Measurements from ENCODE around the gene ERP29.
"Not testable (repeated sequence)": the region's sequence is repeated elsewhere in the genome, so short reads cannot be mapped to it uniquely, and the experiment has no call there.

Gene ERP29

DNA sequence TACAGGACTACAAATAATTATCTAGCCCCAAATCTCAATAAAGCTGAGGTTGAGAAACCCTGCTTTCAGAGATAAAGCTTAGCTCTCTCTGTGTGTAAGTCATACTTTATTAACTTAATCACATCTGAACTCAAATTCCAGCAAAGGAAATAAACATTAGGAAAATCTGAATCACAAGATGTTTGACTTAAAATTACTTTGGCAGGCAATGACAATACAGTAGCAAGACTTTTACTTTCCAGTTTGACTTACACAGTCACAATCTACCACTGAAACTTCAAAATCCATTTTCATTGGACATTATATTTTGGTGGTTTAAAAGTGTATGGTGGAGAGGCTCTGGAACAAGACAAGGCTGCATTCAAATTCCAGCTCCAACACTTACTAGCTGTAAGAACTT, 11.7 kb upstream of the ERP29 start:
- no peak for DNase-seq (ENCODE audit: low spot score)

DNA sequence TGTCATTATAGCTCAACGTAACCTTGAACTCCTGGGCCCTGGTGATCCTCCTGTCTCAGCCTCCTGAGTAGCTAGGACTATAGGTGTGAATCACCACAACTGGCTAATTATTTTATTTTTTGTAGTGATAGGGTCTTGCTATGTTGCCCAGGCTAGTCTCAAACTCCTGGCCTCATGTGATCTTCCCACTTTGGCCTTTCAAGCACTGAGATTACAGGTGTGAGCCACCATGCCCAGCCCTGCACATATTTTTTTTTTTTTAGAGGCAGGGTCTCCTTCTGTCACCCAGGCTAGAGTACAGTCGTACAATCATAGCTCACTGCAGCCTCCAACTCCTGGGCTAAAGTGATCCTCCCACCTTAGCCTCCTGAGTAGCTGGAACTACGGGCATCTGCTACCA, 9.2 kb upstream of the ERP29 start:
- no peak for DNase-seq (ENCODE audit: low spot score)

DNA sequence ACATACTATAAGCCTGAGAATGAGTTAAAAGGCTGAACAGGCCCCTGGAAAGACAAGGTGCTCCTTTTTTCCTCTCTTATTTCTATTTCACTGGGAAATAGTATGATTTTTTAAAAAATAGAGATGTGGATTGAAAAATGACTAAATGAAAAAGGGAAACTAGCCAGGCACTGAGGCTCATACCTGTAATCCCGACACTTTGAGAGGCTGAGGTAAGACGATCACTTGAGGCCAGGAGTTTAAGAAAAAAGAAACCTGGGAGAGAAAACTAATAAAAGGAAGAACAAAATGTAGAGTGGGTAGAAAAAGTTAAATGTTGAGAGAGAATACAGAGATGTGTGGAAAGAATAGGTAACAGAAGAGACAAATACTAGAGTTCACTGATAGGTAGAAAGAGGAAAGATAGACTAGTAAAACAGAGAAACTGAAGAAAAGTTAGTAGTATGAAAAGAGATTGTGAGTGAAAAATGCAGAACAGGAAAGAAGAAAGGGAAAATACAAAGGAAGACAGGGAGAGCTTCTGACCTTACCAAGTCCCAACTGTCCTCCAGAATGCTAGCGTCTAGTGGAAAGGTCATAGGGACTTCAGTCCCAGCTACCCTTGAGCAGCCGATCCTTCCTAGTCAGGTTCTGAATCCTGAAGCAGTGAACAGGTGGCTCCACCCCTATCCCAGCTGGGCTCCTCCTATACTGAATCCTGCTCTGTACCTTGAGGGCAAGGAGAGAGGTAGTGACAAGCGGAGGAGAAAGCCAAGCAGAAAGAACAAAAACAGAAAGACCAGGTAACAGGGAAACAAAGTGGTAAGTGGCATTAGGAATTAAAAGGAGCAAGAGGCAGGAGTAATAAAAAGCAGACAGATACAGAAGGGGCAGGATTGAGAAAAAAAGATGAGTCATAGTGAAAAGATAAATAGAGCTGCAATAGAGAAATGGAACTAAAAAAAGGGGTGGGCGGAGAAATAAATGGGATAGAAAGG, 7.5 kb upstream of the ERP29 start:
- DNase-seq (ENCODE audit: low spot score), result peak; percentile 18

DNA sequence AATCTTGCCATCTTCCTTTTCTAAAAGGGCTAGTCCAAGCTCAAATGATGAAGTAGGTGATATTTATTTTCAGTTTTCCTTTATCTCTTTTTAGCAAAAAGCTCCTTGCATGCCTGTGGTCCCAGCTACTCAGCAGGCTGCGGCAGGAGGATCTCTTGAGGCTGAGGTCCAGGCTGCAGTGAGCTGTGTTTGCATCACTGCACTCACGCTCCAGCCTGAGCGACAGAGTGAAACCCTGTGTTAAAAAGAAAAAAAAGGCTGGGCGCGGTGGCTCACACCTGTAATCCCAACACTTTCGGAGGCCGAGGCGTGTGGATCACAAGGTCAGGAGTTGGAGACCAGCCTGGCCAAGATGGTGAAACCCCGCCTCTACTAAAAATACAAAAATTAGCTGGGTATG, 5.3 kb upstream of the ERP29 start:
- DNase-seq (ENCODE audit: low spot score), result no peak

DNA sequence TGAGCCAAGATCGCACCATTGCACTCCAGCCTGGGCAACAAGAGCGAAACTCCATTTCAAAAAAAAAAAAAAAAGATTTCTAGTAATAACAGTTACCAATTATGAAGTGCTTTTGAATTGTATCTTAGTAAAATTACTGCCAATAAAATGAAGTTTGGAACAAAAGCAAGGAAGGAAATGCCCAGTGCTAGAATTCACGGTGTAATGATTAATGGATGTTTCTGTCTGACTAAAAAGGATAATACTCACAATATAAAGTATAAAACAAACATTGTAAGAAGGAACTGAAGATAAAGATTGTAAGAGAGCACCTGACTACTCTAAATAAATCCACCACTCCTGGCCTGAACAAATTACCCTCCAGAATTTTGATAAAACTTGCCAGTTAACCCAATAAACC, 4.3 kb upstream of the ERP29 start:
- no peak for DNase-seq (ENCODE audit: low spot score)

DNA sequence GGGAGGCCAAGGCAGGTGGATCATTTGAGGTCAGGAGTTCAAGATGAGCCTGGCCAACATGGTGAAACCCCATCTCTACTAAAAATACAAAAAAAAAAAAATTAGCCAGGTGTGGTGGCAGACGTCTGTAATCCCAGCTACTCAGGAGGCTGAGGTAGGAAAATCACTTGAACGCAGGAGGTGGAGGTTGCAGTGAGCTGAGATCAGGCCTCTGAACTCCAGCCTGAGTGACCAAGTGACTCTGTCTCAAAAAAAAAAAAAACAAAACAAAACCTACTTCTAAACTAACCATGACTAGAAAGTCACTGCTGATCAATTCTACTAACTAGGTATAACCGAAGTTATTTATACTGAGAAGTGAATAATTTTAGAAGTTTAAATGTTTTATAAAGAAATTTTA, 3.6 kb upstream of the ERP29 start:
- not testable (repeated sequence) for DNase-seq (ENCODE audit: low spot score)

DNA sequence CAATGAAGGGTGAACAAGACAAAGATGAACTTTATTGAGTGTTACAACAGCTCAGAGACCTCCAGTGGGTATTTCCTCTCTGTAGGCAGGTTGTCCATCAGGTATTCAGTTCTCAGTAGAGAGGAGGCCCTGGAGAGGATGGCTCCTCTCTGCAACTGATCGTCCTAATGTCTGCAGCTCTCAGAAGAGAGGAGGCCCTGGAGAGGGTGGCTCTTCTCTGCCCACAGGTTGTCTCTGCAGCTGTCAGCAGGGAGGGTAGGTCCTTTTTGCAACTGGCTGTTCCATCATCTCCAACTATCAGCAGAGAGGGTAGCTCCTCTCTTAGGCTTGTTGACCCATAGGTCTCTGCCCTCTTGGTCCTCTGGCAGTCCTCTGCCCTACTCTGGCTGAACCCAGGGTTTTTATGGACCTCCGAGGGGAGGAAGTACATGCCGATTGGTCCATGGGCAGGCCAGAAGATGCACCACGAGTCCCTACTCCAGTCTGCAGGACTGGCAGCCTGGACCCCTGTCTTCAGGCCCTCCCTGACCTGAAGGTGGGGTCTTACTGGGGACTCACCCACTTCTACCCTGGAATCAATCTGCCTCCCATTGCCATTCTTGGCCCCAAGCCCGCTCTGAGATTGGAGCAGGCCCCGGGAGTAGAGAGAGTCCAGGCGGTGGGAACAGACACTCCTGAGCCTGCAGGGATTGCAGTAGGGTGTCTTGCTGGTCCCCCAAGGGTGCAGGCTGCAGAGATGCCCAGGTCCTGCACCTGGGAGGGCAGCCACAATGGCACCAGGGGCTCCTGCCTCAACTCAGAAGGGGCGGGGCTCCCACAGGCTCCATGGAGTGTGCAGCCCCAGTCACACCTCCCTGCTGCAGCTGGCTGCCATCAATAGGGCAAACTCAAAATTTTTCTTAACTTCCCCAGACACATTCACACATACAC, 2.5 kb upstream of the ERP29 start:
- DNase-seq (ENCODE audit: low spot score), result no peak

DNA sequence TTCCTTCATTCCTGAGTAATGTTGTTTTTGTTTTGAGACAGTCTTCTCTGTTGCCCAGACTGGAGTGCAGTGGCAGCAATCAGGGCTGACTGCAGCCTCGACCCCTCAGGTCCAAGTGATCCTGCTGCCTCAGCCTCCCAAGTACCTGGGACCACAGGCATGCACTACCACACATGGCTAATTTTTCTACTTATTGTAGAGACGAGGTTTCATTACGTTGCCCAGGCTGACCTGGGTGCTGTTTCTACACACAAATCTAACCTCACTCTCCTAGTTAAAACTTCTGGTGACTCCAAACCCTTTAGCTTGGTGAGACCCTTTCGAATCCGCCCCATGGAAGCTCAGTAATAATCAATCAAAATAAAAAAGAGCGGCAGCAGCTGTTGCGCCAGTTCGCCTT, 1.5 kb upstream of the ERP29 start:
- no peak for DNase-seq (ENCODE audit: low spot score)

DNA sequence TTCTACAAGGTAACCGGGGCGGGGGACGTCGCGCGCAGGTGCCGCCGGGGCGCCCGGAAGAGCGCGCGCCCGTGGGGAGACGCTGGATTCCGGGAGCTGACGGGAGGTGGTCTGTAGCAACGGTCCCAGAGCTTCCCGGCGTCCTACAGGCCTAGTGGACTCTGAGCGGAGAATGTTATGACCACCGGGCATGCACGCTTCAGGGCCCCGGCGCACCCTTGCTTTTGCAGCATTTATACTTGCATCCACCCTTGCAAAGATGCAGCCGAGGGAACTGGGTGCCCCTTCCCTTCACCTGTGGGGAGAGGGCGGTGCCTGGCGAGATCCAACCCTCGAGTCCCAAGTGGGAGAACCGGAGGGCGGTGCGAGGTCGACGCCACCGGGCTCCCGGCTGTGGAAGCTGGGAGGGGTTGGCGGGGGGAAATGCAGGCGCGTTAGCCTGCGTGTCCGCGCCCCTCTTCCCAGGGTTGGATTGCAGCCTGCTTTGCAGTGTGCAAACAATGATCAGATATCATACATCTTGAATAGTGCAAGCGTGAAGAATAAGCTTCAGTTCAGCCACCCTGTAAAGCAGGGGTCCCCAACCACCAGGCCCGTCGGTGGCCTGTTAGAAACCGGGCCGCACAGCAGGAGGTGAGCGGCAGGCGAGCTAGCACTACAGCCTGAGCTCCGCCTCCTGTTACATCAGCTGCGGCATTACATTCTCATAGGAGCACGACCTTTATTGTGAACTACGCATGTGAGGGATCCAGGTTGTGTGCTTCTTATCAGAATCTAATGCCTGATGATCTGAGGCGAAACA, 576 bp downstream of the ERP29 start:
- peak; percentile 45 for DNase-seq (ENCODE audit: low spot score)

DNA sequence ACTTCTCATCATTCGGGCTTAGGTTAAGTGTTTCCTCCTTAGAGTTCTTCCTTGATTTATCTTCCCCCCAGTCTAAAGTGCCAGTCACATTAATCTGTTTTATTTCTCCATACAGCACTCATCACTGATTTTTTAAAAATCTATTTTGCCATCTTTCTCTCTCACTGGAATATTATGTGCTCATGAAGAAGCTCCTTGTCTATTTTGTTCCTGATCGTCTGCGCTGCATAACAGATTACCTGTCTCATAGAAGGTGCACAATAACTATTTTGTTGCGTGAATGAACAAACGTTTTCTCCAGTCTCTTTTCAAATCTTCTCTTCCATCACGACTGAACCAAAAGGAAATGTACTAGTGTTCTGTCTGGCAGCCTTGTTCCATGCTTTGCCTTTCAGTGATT, 2.7 kb downstream of the ERP29 start:
- DNase-seq (ENCODE audit: low spot score), result no peak

DNA sequence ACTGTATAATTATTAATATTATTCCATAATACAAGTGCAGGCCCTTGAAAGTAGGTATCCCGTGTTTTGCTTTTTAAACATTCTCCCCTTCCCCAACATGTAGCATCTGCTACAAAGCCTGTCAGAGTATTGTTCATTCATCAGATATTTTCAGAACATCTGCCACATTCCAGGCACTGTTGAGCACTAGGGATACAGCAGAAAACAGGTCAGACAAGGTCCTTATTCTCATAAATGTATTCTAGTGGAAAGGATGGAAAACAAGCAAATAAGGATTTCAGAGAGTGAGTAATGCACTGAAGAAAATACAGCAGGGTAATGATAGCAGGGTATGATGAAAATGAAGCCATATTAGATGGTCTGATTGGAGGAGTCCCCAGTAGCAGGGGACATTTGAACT, 3.8 kb downstream of the ERP29 start:
- no peak for DNase-seq (ENCODE audit: low spot score)

DNA sequence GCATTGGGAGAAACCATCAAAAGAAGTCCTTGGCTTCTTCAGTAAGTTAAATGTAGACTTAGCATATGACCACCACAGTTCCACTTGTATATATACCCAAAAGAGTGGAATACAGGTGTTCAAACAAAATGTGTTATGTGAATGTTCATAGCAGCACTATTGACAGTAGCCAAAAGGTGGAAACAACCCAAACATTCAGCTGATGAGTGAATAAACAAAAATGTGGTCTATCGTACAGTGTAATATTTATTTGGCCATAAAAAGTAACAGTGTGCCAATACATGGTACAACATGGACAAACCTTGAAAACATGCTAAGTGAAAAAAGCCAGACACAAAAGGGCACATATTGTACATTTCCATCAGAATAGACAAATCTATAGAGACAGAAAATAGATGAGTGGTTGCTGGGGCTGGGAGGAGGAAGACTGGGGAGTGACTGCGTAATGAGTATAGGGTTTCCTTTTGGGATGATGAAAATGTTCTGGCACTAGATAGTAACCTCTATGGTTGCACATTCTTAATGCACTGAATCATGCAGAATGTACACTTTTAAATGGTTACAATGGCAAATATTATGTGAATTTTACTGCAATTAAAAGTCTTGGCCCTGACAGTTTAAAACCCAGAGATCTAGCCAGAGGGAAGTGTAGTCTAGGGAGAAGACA, 5.5 kb downstream of the ERP29 start:
- DNase-seq (ENCODE audit: low spot score), result no peak

DNA sequence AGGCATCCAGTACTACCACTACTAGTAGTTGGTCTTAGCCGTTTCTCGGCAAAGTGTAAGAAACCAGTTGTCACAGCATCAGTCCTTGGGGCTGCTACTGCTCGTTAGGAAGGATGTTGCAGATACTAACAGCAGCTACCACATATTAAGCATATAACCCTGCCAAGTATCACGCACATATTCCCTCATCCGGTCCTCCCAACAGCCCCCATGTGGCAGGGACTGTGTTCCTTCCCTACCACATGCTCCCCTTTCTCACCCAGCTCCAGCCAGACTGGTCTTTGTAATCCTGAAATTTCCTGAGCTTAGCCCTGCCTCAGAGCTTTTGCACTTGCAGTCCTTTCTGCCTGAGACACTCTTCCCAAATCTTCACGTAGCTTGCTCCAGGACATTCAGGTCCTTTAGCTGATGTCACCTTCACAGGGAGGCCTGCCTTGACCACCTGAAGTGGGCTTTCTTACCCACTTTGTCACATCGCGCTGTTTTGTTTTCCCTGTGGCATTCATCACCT, 7.8 kb downstream of the ERP29 start:
- no peak for DNase-seq (ENCODE audit: low spot score)

DNA sequence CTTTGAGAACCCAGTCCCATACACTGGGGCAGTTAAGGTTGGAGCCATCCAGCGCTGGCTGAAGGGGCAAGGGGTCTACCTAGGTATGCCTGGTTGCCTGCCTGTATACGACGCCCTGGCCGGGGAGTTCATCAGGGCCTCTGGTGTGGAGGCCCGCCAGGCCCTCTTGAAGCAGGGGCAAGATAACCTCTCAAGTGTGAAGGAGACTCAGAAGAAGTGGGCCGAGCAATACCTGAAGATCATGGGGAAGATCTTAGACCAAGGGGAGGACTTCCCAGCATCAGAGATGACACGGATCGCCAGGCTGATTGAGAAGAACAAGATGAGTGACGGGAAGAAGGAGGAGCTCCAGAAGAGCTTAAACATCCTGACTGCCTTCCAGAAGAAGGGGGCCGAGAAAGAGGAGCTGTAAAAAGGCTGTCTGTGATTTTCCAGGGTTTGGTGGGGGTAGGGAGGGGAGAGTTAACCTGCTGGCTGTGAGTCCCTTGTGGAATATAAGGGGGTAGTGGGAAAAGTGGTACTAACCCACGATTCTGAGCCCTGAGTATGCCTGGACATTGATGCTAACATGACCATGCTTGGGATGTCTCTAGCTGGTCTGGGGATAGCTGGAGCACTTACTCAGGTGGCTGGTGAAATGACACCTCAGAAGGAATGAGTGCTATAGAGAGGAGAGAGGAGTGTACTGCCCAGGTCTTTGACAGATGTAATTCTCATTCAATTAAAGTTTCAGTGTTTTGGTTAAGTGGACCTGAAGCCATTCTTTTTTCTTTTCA, 9.2 kb downstream of the ERP29 start:
- DNase-seq (ENCODE audit: low spot score), result no peak

DNA sequence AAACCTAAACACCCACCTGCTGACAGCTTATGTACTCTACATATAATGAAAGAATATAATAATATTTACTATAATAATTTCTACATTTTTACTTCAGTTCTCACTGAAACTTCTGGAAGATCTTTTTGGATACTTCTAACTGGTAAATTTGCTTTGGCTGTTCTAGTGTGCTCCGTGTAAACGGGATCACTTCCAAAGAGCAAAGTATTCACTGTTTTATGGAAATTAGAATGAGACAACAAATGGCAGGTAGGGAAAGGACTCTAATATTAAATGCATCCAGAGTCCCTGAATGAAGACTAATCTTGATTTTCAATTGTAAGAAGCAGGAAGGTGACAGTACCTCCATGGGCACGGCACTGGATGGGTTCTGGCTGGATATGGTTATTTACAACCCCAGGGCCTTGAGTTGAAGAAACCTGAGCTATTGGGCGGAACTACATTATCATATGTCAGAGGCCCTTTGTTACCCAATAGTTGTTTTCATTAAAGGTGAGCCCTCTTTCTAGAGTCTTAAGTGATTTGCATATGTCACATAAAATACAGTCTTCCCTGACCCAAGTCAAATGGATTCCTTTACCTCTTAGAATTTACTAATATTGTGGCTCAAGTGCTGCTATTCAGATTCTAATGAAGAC, 10.7 kb downstream of the ERP29 start:
- DNase-seq (ENCODE audit: low spot score), result no peak

DNA sequence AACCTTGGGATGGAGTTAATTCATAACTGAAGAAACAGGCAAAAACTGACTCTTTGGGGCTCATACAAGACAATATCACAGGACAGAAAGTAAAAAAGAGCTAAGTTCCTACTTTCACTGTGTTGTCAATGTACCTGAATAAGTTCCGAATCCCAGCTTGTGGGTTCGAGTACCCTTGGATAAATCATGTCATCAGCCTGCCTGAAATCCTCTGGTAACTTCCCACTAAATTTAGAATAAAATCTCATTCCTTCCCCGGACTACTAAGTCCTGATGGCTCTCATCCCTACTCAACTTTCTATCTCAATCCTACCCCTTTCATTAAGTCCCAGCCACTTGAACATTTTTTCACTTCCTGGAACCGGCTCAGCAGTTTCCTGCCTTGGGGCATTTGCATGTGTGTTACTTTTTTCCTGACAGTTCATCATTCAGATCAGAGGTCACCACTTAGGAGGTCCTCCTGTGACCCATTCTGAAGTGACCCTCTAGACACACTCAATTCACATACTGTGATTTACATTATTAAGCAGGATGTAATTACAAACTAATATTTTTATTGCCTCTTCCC, 12.7 kb downstream of the ERP29 start:
- no peak for DNase-seq (ENCODE audit: low spot score)

DNA sequence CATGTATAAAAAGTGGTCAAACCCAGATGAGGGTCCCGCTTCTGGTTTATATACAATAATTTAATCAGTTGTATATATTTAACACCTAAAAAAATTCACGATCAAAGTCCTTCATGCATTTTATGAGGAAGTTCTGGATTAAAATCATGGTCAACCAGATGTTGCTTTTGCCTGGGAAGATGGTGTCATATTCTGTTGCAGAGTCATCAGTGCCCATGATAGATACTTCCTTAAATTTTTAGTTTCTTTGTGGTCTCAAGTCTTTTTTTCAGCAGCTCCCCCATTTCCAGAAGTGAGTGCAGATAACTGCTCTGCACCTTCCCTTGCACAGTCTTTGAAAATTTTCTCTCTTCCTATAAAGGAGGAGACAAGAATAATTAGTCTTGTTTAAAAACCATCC, 16.1 kb downstream of the ERP29 start:
- DNase-seq (ENCODE audit: low spot score), result no peak

DNA sequence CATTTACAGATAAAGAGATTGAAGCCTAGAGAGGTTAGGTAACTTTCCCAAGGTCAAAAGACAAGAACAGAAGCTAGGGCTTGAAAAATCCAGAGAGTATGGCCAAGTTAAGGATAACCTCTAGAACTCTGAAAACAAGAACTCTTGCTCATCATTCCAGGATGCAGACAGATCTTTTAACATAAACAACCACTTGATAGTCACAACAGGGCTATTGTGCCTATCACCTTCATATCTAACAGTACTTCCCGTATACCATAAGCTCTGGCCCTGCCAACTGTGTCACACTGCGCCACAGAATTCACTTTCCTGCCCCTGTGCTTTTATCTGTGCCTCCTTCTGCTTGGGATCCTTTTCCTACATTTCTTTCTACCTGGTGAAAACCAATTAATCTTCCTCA, 18.2 kb downstream of the ERP29 start:
- no peak for DNase-seq (ENCODE audit: low spot score)

DNA sequence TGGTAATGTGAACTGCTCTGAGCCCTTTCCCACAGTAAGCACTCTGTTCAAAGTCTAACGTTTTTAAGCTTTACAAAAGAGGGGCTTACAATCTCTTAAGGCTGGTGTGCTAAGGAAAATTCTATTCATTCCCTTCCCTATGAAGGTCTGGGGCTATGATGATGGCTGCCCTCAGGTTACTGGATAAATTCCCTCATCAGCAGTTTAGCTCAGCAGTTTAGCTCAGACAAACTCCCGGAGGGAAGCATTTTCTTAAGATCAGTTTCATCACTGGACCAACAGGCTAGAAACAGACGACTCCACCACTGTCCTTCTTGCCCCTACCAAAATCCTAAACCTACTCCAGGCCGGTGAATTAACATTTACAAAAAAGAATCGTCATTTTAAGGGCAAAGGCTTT, 19.1 kb downstream of the ERP29 start:
- no peak for DNase-seq (ENCODE audit: low spot score)
